GM21360 (cell line): Measurements from ENCODE around the gene STX4.
A peak's percentile ranks its signal among the peaks of the same experiment; 100 is the strongest.
"Not testable (repeated sequence)": the region's sequence is repeated elsewhere in the genome, so short reads cannot be mapped to it uniquely, and the experiment has no call there.

Experiments
- ATAC-seq: cut with Tn5 transposase; IDR thresholded peaks from one replicate; pipeline ENCODE4 v1.9.1; 2021; ENCODE audit warnings: mild to moderate bottlenecking, moderate library complexity; ENCODE audit not compliant: unreplicated experiment

Gene STX4

DNA sequence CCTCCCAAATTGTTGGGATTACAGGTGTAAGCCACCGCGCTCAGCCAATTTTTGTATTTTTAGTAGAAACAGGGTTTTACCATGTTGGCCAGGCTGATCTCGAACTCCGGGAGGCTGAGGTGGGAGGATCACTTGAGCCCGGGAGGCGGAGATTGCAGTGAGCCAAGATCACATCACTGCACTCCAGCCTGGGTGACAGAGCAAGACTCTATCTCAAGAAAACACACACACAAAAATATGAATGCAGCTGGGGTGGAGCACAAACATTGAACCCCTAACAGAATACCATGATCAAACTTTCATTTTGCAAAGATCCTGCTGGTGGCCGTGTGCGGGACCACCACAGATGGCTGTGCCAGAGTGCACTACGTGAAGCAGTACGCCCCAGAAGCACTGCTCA is 15.6 kb upstream of the STX4 start:
- ATAC-seq, result not testable (repeated sequence)

DNA sequence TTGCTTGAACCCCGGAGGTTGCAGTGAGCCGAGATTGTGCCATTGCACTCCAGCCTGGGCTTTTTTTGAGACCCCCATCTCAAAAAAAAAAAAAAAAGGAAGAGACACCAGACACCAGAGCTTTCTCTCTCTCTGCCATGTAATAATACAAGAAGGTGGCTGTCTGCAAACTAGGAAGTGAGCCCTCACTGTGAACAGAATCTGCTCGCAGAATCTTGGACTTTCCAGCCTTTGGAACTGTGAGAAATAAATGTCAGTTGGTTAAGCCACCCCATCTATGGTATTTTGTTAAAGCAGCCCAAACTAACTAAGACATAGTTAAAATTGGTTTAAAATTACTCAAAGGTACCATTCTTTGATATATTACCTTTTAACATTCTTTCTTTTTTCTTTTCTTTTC is 12.8 kb upstream of the STX4 start:
- ATAC-seq, result no peak

DNA sequence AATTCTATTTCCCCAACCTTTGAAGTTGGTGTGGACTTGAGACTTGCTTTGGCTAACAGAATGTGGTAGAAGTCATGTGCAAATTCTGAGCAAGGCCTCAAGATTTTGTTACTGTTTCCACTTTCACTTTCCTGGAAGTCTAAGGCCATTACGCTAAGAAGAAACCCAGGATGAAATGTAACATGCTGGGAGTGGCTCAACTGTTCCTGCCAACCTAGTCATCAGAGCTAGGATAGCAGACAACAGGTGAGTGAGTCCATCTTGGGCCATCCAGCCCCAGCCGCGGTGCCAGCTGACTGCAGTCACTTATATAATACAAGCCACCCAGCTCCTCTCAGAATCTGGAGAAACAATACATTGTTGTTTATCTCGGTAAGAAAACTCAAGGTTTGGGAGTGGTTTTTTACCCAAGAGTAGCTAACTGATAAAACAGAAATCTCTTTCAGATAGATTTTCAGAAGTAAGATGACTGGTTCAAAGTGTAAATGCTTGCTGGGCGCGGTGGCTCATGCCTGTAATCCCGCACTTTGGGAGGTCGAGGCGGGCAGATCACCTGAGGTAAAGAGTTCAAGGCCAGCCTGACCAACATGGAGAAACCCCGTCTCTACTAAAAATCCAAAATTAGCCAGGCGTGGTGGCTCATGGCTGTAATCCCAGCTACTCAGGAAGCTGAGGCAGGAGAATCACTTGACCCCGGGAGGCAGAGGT is 10.7 kb upstream of the STX4 start:
- no peak for ATAC-seq

DNA sequence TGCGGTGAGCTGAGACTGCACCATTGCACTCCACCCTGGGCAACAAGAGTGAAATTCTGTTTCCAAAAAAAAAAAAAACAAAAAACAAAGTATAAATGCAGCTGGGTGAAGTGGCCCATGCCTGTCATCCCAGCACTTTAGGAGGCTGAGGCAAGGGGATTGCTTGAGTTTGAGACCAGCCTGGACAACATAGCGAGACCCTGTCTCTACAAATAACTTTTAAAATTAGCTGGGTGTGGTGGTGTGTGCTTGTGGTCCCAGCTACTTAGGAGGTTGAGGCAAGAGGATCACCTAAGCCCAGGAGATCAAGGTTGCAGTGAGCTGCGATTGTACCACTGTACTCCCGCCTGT is 10.1 kb upstream of the STX4 start:
- ATAC-seq, result no peak

DNA sequence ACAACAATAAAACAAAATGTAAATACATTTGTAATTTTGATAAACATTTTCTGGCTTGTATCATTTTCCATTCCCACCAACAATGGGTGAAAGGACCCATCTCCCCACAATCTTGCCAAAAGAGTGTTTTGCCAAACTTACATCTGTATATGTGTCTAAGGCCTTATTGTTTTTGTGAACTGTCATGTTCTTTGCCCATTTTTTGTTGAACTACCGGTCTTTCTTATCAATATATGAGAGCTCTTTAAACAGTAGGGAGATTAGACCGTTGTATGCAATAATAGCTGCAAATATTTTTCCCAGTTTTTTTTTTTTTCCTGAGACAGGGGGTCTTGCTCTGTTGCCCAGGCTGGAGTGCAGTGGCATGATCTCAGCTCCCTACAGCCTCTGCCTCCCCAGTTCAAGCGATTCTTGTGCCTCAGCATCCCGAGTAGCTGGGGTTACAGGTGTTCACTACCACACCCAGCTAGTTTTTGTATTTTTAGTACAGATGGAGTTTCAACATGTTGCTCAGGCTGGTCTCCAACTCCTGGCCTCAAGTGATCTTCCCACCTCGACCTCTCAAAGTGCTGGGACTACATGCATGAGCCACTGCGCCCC is 9.6 kb upstream of the STX4 start:
- no peak for ATAC-seq

DNA sequence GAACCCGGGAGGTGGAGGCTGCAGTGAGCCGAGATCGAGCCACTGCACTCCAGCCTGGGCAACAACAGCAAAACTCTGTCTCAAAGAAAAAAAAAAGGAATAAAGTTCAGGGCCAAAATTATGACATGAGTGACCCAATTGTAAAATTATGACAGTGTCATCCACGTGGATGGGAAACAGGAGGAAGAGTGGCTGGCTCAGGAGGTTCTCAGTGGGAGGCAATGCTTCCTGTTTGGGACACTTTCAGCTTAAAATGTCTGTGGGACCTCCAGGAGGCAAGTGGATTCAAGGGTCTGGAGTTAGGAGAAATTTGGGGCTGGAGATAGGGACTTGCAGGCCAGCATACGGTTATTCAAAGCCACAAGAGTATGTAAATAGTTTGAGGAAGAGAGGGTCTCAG is 8.0 kb upstream of the STX4 start:
- ATAC-seq, result no peak

DNA sequence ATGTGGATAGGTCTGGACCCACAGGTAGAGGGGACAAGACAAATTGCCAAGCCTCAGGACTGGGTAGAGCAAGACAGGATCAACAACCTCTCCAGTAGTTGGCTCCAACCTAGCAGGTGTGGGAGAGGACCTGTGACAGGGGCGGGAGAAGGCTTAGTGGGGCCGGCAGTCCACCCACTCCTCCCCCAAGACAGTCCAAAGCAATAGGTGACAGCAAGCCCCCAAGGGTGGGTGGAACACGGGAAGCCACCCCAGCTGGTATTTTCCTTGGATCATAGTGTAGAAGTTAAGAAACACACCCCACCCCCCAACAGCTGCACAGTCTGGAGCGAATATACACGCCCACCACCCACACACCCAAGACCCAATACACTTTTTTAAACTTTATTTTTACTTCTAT is 4.1 kb upstream of the STX4 start:
- ATAC-seq, result no peak

DNA sequence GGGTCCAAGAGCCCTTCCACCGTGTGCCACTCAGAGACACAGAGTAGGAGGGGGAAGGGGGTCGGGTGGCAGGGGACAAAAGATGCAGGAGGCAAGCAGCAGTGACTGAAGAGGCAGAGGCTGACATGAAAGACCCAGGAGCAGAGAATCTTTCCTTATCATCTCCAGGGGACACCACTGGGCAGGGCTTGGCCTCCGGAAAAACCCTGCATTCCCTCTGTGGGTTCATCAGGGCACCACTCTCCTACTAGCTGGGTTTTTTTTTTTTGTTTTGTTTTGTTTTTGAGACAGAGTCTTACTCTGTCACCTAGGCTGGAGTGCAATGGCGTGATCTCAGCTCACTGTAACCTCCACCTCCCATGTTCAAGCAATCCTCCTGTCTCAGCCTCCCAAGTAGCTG is 2.1 kb upstream of the STX4 start:
- no peak for ATAC-seq

DNA sequence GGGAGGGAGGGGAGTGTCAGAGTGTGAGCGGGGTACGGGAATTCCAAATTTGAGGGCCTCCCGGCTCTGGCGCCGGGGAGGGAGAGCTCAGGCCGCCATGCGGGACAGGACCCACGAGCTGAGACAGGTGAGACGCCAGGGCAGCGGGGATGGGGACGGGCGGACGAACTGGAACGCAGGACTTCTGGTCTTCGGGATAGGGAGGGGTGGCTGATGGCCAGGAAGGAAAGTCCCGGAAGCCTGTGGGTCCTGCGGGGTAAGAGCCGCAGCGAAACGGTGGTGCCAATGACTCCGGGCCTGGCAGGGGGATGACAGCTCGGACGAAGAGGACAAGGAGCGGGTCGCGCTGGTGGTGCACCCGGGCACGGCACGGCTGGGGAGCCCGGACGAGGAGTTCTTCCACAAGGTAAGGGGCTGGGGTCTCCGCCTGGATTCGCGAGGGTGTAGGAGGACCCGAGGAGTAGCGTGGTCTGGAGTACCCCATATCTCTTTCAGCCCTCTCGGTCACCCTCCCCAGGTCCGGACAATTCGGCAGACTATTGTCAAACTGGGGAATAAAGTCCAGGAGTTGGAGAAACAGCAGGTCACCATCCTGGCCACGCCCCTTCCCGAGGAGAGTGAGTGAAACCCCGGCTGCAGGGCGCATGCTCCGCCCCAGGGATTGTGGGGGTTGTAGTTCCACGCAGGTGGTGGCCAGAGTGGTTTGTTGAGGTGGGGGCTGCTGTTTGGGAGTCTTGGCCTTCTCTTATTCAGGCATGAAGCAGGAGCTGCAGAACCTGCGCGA is 543 bp downstream of the STX4 start:
- peak; percentile 36 for ATAC-seq

DNA sequence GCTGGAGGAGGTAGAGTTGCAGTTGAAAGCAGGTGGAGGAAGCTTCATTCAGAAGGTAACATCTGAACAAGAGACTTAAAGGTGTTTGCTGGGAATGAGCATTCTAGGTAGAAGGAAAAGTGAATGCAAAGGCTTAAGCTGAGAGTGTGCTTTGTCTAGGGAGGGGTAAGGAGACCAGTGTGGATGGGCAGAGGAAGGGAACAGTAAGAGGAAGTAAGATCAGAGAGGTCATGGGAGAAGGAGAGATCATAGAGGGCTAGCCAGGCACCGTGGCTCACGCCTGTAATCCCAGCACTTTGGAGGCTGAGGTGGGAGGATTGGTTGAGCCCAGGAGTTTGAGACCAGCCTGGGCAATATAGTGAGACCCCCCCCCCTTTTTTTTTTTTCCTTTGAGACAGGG is 3.3 kb downstream of the STX4 start:
- ATAC-seq, result no peak

DNA sequence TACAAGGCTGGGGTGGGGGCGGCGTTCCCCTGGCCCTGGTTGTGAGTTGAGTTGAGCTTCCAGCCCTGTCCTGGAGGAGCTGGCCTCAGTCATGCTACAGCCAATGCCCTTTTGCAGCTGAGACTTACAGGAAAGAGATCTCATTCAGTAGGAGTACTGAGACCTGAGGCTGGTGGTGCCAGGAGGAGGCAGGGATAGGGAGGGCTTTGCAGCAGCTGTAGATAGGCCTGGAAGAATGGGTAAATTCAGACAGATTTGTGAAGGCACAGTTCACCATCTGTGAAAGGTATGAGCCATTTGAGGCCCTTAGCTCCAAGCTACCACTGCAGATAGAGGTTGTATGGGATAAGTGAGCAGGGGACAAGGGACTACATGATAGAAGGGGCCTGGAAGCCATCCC is 5.6 kb downstream of the STX4 start:
- no peak for ATAC-seq

DNA sequence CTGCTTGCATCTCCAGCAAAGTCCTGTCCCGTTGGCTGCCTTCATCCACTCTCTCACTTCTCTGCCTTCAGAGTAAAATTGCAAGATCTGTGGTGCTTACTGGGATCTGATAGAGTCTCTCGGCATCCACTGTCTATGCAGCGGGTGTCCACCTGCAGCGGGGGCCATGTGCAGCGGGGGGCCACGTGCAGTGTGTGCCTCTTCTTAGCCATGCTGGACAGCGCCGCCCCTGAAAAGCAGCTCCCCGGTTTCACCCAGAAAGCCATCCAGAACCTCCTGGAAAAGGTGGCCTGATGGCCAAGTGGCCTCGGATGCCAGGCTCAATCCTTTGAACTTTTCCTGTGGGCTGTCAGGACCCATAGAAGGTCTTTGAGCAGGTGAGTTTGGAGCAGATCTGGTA is 9.5 kb downstream of the STX4 start:
- no peak for ATAC-seq

DNA sequence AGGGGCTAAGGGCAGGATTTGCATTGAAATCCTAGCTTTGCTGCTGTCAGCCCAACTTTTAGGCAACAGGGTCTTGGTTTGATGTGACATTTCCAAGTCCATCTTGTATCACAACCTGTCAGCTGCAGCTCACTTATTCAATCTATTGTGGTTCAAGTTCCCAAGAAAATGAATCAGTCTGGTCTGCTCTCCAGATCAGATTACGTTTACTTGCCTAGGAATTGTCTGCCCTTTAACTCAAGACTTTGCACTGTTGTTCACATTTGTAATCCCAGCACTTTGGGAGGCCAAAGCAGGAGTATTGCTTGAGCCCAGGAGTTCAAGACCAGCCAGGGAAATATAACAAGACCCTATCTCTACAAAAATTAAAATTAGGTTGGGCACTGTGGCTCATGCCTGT is 10.0 kb downstream of the STX4 start:
- no peak for ATAC-seq

DNA sequence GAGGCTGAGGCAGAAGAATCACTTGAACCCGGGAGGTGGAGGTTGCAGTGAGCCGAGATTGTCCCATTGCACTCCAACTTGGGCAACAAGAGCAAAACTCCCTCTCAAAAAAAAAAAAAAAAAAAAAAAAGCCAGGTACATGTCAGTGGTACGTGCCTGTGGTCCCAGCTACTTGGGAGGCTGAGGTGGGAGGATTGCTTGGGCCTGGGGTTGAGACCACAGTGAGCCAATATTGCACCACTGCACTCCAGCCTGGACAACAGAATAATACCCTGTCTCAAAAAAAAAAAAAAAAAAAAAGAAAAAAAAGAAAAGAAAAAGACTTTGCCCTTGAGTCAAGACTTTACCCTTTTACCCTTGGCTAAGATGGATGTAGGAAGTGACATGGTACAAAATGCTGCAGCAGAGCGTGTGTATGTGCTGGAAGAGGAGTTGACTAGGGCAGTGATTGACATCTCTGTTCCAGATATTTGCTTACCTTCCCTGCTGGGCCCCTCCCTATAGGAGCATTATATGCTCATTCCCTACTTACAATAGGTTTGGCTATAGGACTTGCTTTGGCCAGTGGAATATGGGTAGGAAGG is 10.6 kb downstream of the STX4 start:
- no peak for ATAC-seq

DNA sequence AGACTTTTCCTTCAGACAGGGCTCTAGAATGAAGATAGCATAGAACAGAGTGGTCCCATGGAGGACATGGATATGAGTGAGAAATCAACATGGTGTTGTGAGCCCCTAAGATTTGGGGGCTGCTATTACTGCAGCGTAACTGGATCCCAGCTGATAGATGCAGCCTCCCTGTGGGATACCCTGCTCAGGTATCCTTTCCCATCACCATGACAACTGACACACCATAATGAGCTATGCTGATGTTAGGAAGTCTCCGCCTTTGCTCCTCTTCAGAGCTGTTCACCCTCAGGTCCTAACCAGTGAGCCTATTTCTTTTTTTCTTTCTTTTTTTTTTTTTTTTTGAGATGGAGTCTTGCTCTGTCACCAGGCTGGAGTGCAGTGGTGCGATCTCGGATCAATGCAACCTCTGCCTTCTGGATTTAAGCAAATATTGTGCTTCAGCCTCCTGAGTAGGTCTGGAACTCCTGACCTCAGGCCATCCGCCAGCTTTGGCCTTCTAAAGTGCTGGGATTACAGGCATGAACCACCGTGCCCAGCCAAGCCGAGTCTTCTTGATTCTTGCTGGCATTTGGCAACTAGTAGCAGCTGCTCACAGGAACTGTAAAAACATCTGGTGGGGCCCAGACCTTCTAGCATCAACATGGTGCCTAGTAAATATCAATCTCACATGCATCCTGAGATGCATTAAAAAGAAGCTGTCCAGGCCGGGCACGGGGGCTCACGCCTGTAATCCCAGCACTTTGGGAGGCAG is 17.1 kb downstream of the STX4 start:
- no peak for ATAC-seq

DNA sequence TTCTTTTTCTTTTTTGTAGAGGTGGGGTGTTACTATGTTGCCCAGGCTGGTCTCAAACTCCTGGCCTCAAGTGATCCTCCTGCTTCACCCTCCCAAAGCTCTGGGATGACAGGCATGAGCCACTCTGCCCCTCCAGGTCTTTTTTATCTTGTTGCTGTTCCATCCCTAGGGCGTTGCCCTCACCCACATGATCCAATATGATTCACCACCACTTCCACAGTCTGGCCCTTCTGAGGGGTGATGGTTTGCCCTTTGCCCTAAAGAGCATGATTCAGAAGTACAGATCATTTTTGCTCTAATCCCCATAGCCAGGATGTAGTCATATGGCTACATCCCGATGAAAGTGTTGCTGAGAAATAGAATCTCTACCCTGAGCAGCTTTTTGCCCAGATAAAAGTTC is 18.8 kb downstream of the STX4 start:
- no peak for ATAC-seq

DNA sequence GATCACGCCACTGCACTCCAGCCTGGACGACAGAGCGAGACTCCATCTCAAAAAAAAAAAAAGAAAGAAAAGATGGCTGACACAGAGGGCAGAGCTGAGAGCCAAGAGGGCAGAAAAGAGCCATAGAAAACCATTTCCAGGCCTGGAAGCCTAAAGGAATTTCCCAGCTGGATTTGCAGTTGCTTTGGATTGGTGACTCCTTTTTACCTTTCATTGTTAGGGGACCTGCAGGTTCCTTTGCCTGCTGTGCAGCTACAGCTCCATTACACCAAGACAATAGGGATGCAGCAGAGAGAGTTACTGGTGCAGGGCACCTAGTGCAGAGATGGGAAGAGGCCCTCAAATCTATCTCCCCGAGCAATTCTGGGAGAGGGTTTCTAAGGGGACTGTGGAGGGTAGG is 22.3 kb downstream of the STX4 start:
- ATAC-seq, result no peak

DNA sequence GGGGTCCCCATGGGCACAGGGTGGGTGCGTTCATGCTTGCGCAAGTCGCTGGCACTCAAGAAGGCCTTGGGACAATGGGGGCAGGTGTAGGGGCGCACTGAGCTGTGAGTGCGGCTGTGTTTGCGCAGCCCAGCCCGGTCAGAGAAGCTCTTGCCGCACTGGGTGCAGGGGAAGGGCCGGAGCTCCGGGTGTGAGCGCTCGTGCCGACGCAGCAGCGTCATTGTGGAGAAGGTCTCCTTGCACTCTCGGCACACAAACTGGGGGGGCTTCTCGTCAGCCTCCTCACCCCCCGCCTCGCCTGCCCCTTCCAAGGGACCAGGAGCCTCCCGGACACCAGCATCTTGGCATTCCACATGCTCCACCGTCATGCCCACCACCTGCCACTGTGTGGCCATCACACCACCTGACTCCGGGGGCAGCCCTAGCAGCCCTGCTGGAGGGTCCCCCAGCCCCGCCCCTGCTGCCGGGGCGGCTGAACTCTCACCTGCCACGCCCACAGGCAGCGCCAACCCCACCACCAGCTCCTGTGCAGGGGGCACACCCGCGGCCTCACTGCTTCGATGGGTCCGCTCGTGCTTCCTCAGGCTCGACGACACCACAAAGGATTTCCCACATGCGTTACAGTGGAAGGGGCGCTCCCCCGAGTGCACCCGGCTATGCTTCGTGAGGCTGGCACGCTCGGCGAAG is 27.9 kb downstream of the STX4 start:
- no peak for ATAC-seq

DNA sequence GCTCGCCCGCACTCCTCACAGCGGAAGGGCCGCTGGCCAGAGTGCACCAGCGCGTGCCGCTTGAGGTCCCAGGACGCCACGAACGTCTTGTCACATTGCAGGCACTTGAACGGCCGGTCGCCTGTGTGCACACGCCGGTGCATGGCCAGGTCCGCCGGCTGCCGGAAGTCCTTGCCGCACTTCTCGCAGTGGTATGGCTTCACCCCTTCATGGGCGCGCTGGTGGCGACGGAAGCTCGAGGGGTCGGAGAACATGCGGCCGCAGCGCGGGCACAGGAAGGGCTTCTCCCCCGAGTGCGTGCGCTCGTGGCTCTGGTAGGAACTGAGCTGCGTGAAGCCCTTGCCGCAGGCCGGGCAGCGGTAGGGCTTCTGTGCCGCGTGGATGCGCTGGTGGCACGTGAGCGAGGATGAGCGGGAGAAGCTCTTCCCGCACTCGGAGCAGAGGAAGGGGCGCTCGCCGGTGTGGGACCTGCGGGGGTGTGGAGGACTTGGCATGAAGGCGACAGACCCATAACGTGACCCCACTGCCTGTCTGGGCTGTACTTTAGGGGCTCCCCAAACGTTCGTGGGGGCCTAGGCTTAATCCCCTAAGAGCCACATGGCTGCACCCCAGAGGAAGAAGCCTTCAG is 28.6 kb downstream of the STX4 start:
- ATAC-seq, result no peak

DNA sequence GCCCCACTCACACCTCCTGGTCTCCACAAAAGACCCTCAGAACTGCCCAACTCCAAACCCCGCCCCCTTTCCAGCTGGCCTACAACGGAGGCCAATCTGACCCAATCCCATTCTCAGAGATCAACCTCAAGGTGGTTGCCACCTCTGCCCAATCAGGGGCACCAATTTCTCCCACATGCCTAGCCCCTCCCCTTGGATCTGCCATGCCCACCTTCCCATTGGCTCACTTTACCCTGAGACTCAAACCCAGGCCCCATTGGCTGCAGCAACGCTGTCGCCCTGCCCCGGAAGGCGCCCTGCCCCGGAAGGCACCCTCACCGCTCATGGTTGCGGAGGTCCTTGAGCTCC is 30.1 kb downstream of the STX4 start:
- ATAC-seq, result no peak
